HG02610 (cell line): ENCODE results near the gene ADCY10.
"Not testable (repeated sequence)": the region's sequence is repeated elsewhere in the genome, so short reads cannot be mapped to it uniquely, and the experiment has no call there.

ENCODE experiments used
- ATAC-seq: cut with Tn5 transposase; IDR thresholded peaks from one replicate; pipeline ENCODE4 v1.9.1; 2021; ENCODE audit warnings: mild to moderate bottlenecking, moderate library complexity; ENCODE audit not compliant: unreplicated experiment

The ADCY10 gene

GRCh38 chr1:167820684-167821355, 93.1 kb downstream of the ADCY10 start:
- ATAC-seq = no peak

GRCh38 chr1:167819849-167820683, 93.9 kb downstream of the ADCY10 start:
- peak; percentile 76 for ATAC-seq

- ATAC-seq = no peak
Measured at GRCh38 chr1:167815650-167816049, 98.3 kb downstream of the ADCY10 start.

GRCh38 chr1:167812972-167813371, 101.0 kb downstream of the ADCY10 start:
- no peak for ATAC-seq

- ATAC-seq = no peak
Measured at GRCh38 chr1:167808690-167809089, 105.2 kb downstream of the ADCY10 start.

GRCh38 chr1:167808104-167808503, 105.8 kb downstream of the ADCY10 start:
- ATAC-seq = no peak

- not testable (repeated sequence) for ATAC-seq
Measured at GRCh38 chr1:167806676-167807075, 107.3 kb downstream of the ADCY10 start.

GRCh38 chr1:167806235-167806634, 107.7 kb downstream of the ADCY10 start:
- ATAC-seq = not testable (repeated sequence)

- peak; percentile 27 for ATAC-seq
Measured at GRCh38 chr1:167805041-167805556, 108.8 kb downstream of the ADCY10 start.

- ATAC-seq = peak; percentile 88
Measured at GRCh38 chr1:167803358-167804207, 110.4 kb downstream of the ADCY10 start.

GRCh38 chr1:167802235-167802634, 111.7 kb downstream of the ADCY10 start:
- no peak for ATAC-seq

GRCh38 chr1:167800251-167800650, 113.7 kb downstream of the ADCY10 start:
- no peak for ATAC-seq

GRCh38 chr1:167799747-167800146, 114.2 kb downstream of the ADCY10 start:
- no peak for ATAC-seq

GRCh38 chr1:167798952-167799351, 115.0 kb downstream of the ADCY10 start:
- no peak for ATAC-seq

GRCh38 chr1:167797015-167797414, 116.9 kb downstream of the ADCY10 start:
- no peak for ATAC-seq

- ATAC-seq = no peak
Measured at GRCh38 chr1:167795810-167796740, 117.9 kb downstream of the ADCY10 start.

GRCh38 chr1:167794043-167794442, 119.9 kb downstream of the ADCY10 start:
- ATAC-seq = no peak

GRCh38 chr1:167792188-167792565, 121.8 kb downstream of the ADCY10 start:
- no peak for ATAC-seq

GRCh38 chr1:167791281-167792187, 122.4 kb downstream of the ADCY10 start:
- ATAC-seq = no peak
